T-cell (primary cell): ENCODE measurements around the gene PNMA1. TPM values are rescaled to one million over a fixed set of nuclear protein-coding genes. Genes with fewer than 3 reads are reported as not detected.
A peak's percentile ranks its signal among the peaks of the same experiment; 100 is the strongest.

Experiments used
- ATAC-seq, 4 experiments: fragments of 200-7000 bp in 3 of 4; fragments of 150-1000 bp in 1 of 4; cut with Tn5 transposase; replicated peaks in 1 of 4; 1 replicate in 3 of 4; 2 replicates in 1 of 4; pipeline ENCODE4 v1.10.0; 2021; ENCODE audit warnings: moderate library complexity in 3 of 4, mild to moderate bottlenecking in 2 of 4, moderate number of reproducible peaks in 1 of 4
- CTCF ChIA-PET, 2 donors: fragments of 300-600 bp; sonication (Branson Sonifier 250); formaldehyde crosslinking; loops; one replicate each; lab custom pipeline; 2022; ENCODE audit warnings: antibody characterized with exemption in 2 of 2; lab: Charles Lee
- POLR2A ChIA-PET, 2 donors: fragments of 300-600 bp; sonication (Branson Sonifier 250); formaldehyde crosslinking; loops; one replicate each; lab custom pipeline; 2022; ENCODE audit warnings: antibody characterized with exemption in 2 of 2; lab: Charles Lee
- DNase-seq, 35 experiments: peaks; one replicate each; pipeline versions ENCODE4 v3.0.0 to v3.0.0-alpha.2; 2013 to 2023
- H3K27ac ChIP-seq: one replicate; pipeline ENCODE4 v1.5.1; 2013; ENCODE audit warnings: low read length
- H3K27me3 ChIP-seq, 2 experiments: replicated peaks in 1 of 2; 1 replicate in 1 of 2; 2 replicates in 1 of 2; pipeline versions ENCODE4 v1.6.1 to v1.7.0; 2013; ENCODE audit warnings: low read length in 1 of 2, mixed read lengths in 1 of 2; ENCODE audit not compliant: control insufficient read depth in 2 of 2, insufficient read depth in 2 of 2; ENCODE audit errors: extremely low read depth in 1 of 2
- H3K36me3 ChIP-seq, 2 donors: 1 replicate in 1 of 2; 2 replicates in 1 of 2; pipeline versions ENCODE4 v1.6.1 to v1.7.0; 2013; ENCODE audit warnings: low read length in 1 of 2; ENCODE audit not compliant: control insufficient read depth in 2 of 2, insufficient read depth in 1 of 2; ENCODE audit errors: extremely low read depth in 1 of 2
- H3K4me1 ChIP-seq, 2 experiments: 1 replicate in 1 of 2; 2 replicates in 1 of 2; pipeline versions ENCODE4 v1.6.1 to v1.7.0; 2013; ENCODE audit warnings: low read length in 2 of 2, mixed read lengths in 1 of 2; ENCODE audit not compliant: insufficient read depth in 2 of 2, control insufficient read depth in 1 of 2; ENCODE audit errors: extremely low read depth in 1 of 2
- H3K4me3 ChIP-seq, 2 donors: 1 replicate in 1 of 2; 2 replicates in 1 of 2; pipeline versions ENCODE4 v1.5.1 to v1.7.0; 2013; ENCODE audit warnings: mild to moderate bottlenecking in 2 of 2, low read length in 1 of 2, moderate library complexity in 1 of 2; ENCODE audit not compliant: control insufficient read depth in 1 of 2; ENCODE audit errors: extremely low read depth in 1 of 2
- H3K9me3 ChIP-seq: 2 replicates; pipeline ENCODE4 v1.7.0; 2013
- H3K27ac Mint-ChIP-seq, 2 donors: one replicate each; pipeline ENCODE4 v1.8.0; 2020 to 2021; ENCODE audit warnings: mild to moderate bottlenecking in 2 of 2, mixed read lengths in 2 of 2
- H3K27me3 Mint-ChIP-seq, 2 donors: one replicate each; pipeline ENCODE4 v1.8.0; 2021 to 2022; ENCODE audit warnings: mixed read lengths in 2 of 2
- H3K36me3 Mint-ChIP-seq: one replicate; pipeline ENCODE4 v1.8.0; 2021; ENCODE audit warnings: mixed read lengths
- H3K4me1 Mint-ChIP-seq, 3 donors: one replicate each; pipeline ENCODE4 v1.8.0; 2020 to 2022; ENCODE audit warnings: mixed read lengths in 3 of 3, mild to moderate bottlenecking in 1 of 3
- H3K4me3 Mint-ChIP-seq, 3 donors: one replicate each; pipeline ENCODE4 v1.8.0; 2020 to 2022; ENCODE audit warnings: mild to moderate bottlenecking in 3 of 3, mixed read lengths in 3 of 3, moderate library complexity in 3 of 3
- H3K9me3 Mint-ChIP-seq, 3 donors: one replicate each; pipeline ENCODE4 v1.8.0; 2020 to 2022; ENCODE audit warnings: mixed read lengths in 3 of 3
- WGBS: methylation state at CpG from one replicate; pipeline ENCODE4 v1.1.5; 2013; ENCODE audit warnings: missing lambda C conversion rate; ENCODE audit not compliant: insufficient coverage; 5-methylcytosine and 5-hydroxymethylcytosine counted together
- total RNA-seq, 35 experiments: library from RNA in 6 of 35; stranded (reverse) in 6 of 35; fragments of 120-200 nt in 1 of 35; gene quantifications; one replicate each; pipeline versions ENCODE4 v1.2.1 to v1.2.4 and lab custom pipeline; 2013 to 2026

The PNMA1 gene
- total RNA-seq, 5 donors from 2014 or later (not counting 1 experiment from before 2014, with no cell fraction given): 36.2 to 57.9 (median 53.4) TPM

- no peaks in the 10 kb centered on the region for H3K27me3 Mint-ChIP-seq
- Histone ChIP-seq H3K4me1 (peaks cover 73 to 94% of the 10 kb centered on the region in 2 experiments), H3K27me3 (no peaks in the 10 kb centered on the region), H3K9me3 (no peaks in the 10 kb centered on the region), H3K36me3 (peaks cover 0 to 3% of the 10 kb centered on the region in 2 donors), H3K4me3 (no peak overlapping the region), H3K27ac (peak overlapping the region; percentile 90)
- WGBS: 22% methylated on average over 3 of the region's 7 CpGs
- peaks cover 98 to 99% (median 99%) of the 10 kb centered on the region in 3 donors for H3K4me1 Mint-ChIP-seq
- H3K4me3 Mint-ChIP-seq: peak overlapping the region; percentile 21 to 87 (median 37)
- peak overlapping the region; percentile 95 to 99 for H3K27ac Mint-ChIP-seq
- peak in 2 of 4 experiments; percentile 19 to 27 for ATAC-seq
- peak in 1 of 35 experiments; percentile 47 for DNase-seq
- POLR2A ChIA-PET: interaction anchor here in 1 of 2 donors (0.7 kb wide), 1 partner anchor 21 kb away, joined by 3 read pairs; no protein-coding TSS in a partner anchor
- no peaks in the 10 kb centered on the region for H3K9me3 Mint-ChIP-seq
- CTCF ChIA-PET: interaction anchor here in 1 of 2 donors (0.5 to 0.8 kb wide), 2 partner anchors 13 to 24 kb away, joined by 4 to 8 read pairs; no protein-coding TSS in a partner anchor
- peaks cover 3% of the 10 kb centered on the region for H3K36me3 Mint-ChIP-seq
Observed at GRCh38 chr14:73751157-73751691, 37.0 kb upstream of the PNMA1 start.

GRCh38 chr14:73750531-73750901, 36.3 kb upstream of the PNMA1 start:
- Mint-ChIP-seq H3K4me1 (peaks cover 98 to 99% (median 98%) of the 10 kb centered on the region in 3 donors), H3K27me3 (no peaks in the 10 kb centered on the region), H3K4me3 (peak overlapping the region in 1 of 3 donors; percentile 87), H3K9me3 (no peaks in the 10 kb centered on the region), H3K36me3 (peaks cover 3% of the 10 kb centered on the region), H3K27ac (peak overlapping the region; percentile 79 to 95)
- H3K36me3 ChIP-seq: peaks cover 0 to 3% of the 10 kb centered on the region in 2 donors
- 97% methylated on average over 3 of the region's 3 CpGs for WGBS
- POLR2A ChIA-PET: interaction anchor here in 1 of 2 donors (0.9 to 1.4 kb wide), 2 partner anchors 9 to 35 kb away, joined by 3 to 5 read pairs; no protein-coding TSS in a partner anchor
- H3K27ac ChIP-seq: peak overlapping the region; percentile 90
- DNase-seq (no peak), ATAC-seq (no peak)
- peaks cover 73 to 94% of the 10 kb centered on the region in 2 experiments for H3K4me1 ChIP-seq
- CTCF ChIA-PET: no interaction called here
- H3K27me3 ChIP-seq: no peaks in the 10 kb centered on the region
- H3K4me3 ChIP-seq: no peak overlapping the region
- no peaks in the 10 kb centered on the region for H3K9me3 ChIP-seq

- Mint-ChIP-seq H3K4me1 (peaks cover 98 to 99% (median 98%) of the 10 kb centered on the region in 3 donors), H3K9me3 (no peaks in the 10 kb centered on the region), H3K27ac (peak overlapping the region; percentile 79 to 95), H3K4me3 (peak overlapping the region in 1 of 3 donors; percentile 22), H3K36me3 (peaks cover 3% of the 10 kb centered on the region), H3K27me3 (no peaks in the 10 kb centered on the region)
- WGBS: 81% methylated on average over 2 of the region's 11 CpGs
- peak in 2 of 35 experiments; percentile 30 to 44 for DNase-seq
- H3K4me3 ChIP-seq: peak overlapping the region in 1 of 2 donors; percentile 27
- no peak for ATAC-seq
- no peaks in the 10 kb centered on the region for H3K9me3 ChIP-seq
- H3K27ac ChIP-seq: peak overlapping the region; percentile 90
- no peaks in the 10 kb centered on the region for H3K27me3 ChIP-seq
- H3K4me1 ChIP-seq: peaks cover 74 to 94% of the 10 kb centered on the region in 2 experiments
- ChIA-PET POLR2A (interaction anchor here (0.6 to 1.4 kb wide), 5 partner anchors 9 to 1127 kb away, joined by 3 to 9 read pairs (median 5); no protein-coding TSS in a partner anchor), CTCF (interaction anchor here (0.6 to 1.2 kb wide), 10 partner anchors 8 to 80 kb away, joined by 3 to 7 read pairs (median 4); a partner anchor contains a TSS)
- peaks cover 0 to 3% of the 10 kb centered on the region in 2 donors for H3K36me3 ChIP-seq
Observed at GRCh38 chr14:73749706-73750530, 35.7 kb upstream of the PNMA1 start.

- DNase-seq: no peak
- Histone ChIP-seq H3K4me1 (peaks cover 75 to 94% of the 10 kb centered on the region in 2 experiments), H3K27ac (no peak overlapping the region), H3K27me3 (no peaks in the 10 kb centered on the region), H3K9me3 (no peaks in the 10 kb centered on the region), H3K36me3 (peaks cover 0 to 3% of the 10 kb centered on the region in 2 donors), H3K4me3 (no peak overlapping the region)
- Mint-ChIP-seq H3K9me3 (no peaks in the 10 kb centered on the region), H3K4me3 (peak overlapping the region in 2 of 3 donors; percentile 6 to 21), H3K4me1 (peaks cover 98 to 99% (median 98%) of the 10 kb centered on the region in 3 donors), H3K27ac (peak overlapping the region; percentile 84 to 96), H3K36me3 (peaks cover 3% of the 10 kb centered on the region), H3K27me3 (no peaks in the 10 kb centered on the region)
- ATAC-seq: no peak
- POLR2A ChIA-PET: interaction anchor here (0.6 to 1.0 kb wide), 6 partner anchors 10 to 1128 kb away, joined by 3 to 9 read pairs (median 4); no protein-coding TSS in a partner anchor
- CTCF ChIA-PET: interaction anchor here (0.6 to 1.2 kb wide), 12 partner anchors 9 to 164 kb away, joined by 3 to 7 read pairs (median 4); a partner anchor contains a TSS
- WGBS: 100% methylated on average over 2 of the region's 6 CpGs
Observed at GRCh38 chr14:73748858-73749357, 34.7 kb upstream of the PNMA1 start.

- peak overlapping the region in 1 of 3 donors; percentile 62 for H3K4me3 Mint-ChIP-seq
- H3K27me3 Mint-ChIP-seq: no peaks in the 10 kb centered on the region
- H3K36me3 Mint-ChIP-seq: peaks cover 3% of the 10 kb centered on the region
- ATAC-seq (no peak), DNase-seq (no peak)
- Histone ChIP-seq H3K27ac (no peak overlapping the region), H3K36me3 (peaks cover 0 to 3% of the 10 kb centered on the region in 2 donors), H3K27me3 (no peaks in the 10 kb centered on the region), H3K4me3 (no peak overlapping the region), H3K9me3 (no peaks in the 10 kb centered on the region), H3K4me1 (peaks cover 72 to 94% of the 10 kb centered on the region in 2 experiments)
- POLR2A ChIA-PET: interaction anchor here in 1 of 2 donors (0.7 kb wide), 1 partner anchor 66 kb away, joined by 4 read pairs; no protein-coding TSS in a partner anchor
- CTCF ChIA-PET: no interaction called here
- WGBS: 57% methylated on average over 6 of the region's 9 CpGs
- H3K9me3 Mint-ChIP-seq: no peaks in the 10 kb centered on the region
- peaks cover 98 to 99% (median 98%) of the 10 kb centered on the region in 3 donors for H3K4me1 Mint-ChIP-seq
- peak overlapping the region; percentile 91 to 96 for H3K27ac Mint-ChIP-seq
Observed at GRCh38 chr14:73747379-73748211, 33.4 kb upstream of the PNMA1 start.
